Loucy (cell line): ENCODE data around the gene CDC42BPB.

ENCODE experiments used
- H2AFZ ChIP-seq: fragments of 200-600 bp; sonication (generic); 2 replicates; pipeline ENCODE4 v1.6.0; 2016; ENCODE audit warnings: antibody characterized with exemption, mild to moderate bottlenecking, low read length, moderate library complexity
- H3F3A ChIP-seq: fragments of 200-600 bp; 2 replicates; pipeline ENCODE4 v1.6.0; 2016; ENCODE audit warnings: antibody characterized with exemption, low read depth, mild to moderate bottlenecking
- H3K27me3 ChIP-seq: fragments of 200-600 bp; sonication (generic); 2 replicates; pipeline ENCODE4 v1.6.1; 2014; ENCODE audit warnings: low read length, mild to moderate bottlenecking; ENCODE audit not compliant: insufficient read depth, poor library complexity, severe bottlenecking
- H3K36me3 ChIP-seq: fragments of 200-600 bp; sonication (generic); 2 replicates; pipeline ENCODE4 v1.6.1; 2016; ENCODE audit warnings: low read length; ENCODE audit not compliant: insufficient read depth
- H3K4me1 ChIP-seq: fragments of 200-600 bp; sonication (generic); 2 replicates; pipeline ENCODE4 v1.5.1; 2014; ENCODE audit warnings: low read length, mild to moderate bottlenecking; ENCODE audit not compliant: insufficient read depth, poor library complexity, severe bottlenecking
- H3K4me2 ChIP-seq: fragments of 200-600 bp; sonication (generic); 2 replicates; pipeline ENCODE4 v1.6.0; 2014; ENCODE audit warnings: antibody characterized with exemption, low read length, low read depth, mild to moderate bottlenecking; ENCODE audit not compliant: poor library complexity, severe bottlenecking
- H3K4me3 ChIP-seq: fragments of 200-600 bp; sonication (generic); 2 replicates; pipeline ENCODE4 v1.5.1; 2014; ENCODE audit warnings: low read length, mild to moderate bottlenecking, mixed read lengths; ENCODE audit not compliant: poor library complexity, severe bottlenecking
- H3K79me2 ChIP-seq: fragments of 200-600 bp; sonication (generic); 2 replicates; pipeline ENCODE4 v1.6.1; 2014; ENCODE audit warnings: low read length; ENCODE audit not compliant: insufficient read depth
- H3K9ac ChIP-seq: fragments of 200-600 bp; sonication (generic); 2 replicates; pipeline ENCODE4 v1.6.0; 2014; ENCODE audit warnings: mild to moderate bottlenecking, low read depth, low read length, moderate library complexity; ENCODE audit not compliant: poor library complexity, severe bottlenecking
- H3K9me2 ChIP-seq: fragments of 200-600 bp; sonication (generic); replicated peaks from 2 replicates; pipeline ENCODE4 v1.6.1; 2016; ENCODE audit warnings: low read depth, low read length, mixed read lengths
- H3K9me3 ChIP-seq: fragments of 200-600 bp; sonication (generic); 2 replicates; pipeline ENCODE4 v1.6.1; 2014; ENCODE audit warnings: mild to moderate bottlenecking, antibody characterized with exemption, low read length, low read depth; ENCODE audit not compliant: insufficient read depth
- H4K20me1 ChIP-seq: fragments of 200-600 bp; sonication (generic); 2 replicates; pipeline ENCODE4 v1.6.0; 2014; ENCODE audit warnings: antibody characterized with exemption, low read length, mild to moderate bottlenecking; ENCODE audit not compliant: insufficient read depth, poor library complexity, severe bottlenecking
- CTCF ChIP-seq: fragments of 200-600 bp; sonication (generic); conservative IDR thresholded peaks from 2 replicates; pipeline ENCODE4 v1.5.1; 2014; ENCODE audit warnings: mild to moderate bottlenecking, antibody characterized with exemption, low read length
- EZH2phosphoT487 ChIP-seq: fragments of 200-600 bp; IDR thresholded peaks from 2 replicates; pipeline ENCODE4 v1.6.1; 2018; ENCODE audit warnings: antibody characterized with exemption, mild to moderate bottlenecking, moderate library complexity, borderline replicate concordance

The CDC42BPB gene

GRCh38 chr14:102962111-102962627 lies 95.2 kb downstream of the CDC42BPB start:
- no peak for TF ChIP-seq CTCF
- no peaks in the 10 kb centered on the region for H3K36me3 ChIP-seq
- no peaks in the 10 kb centered on the region for H3K27me3 ChIP-seq
- no peak overlapping the region for H3K9ac ChIP-seq
- no peaks in the 10 kb centered on the region for H3K4me1 ChIP-seq
- no peaks in the 10 kb centered on the region for H4K20me1 ChIP-seq
- H3K4me2 ChIP-seq: no peak overlapping the region
- H3K9me2 ChIP-seq: no peaks in the 10 kb centered on the region
- H3K9me3 ChIP-seq: no peaks in the 10 kb centered on the region
- H3F3A ChIP-seq: no peaks in the 10 kb centered on the region
- H2AFZ ChIP-seq: no peak overlapping the region
- no peak overlapping the region for H3K4me3 ChIP-seq
- H3K79me2 ChIP-seq: no peaks in the 10 kb centered on the region

GRCh38 chr14:102958461-102958860 lies 98.9 kb downstream of the CDC42BPB start:
- TF ChIP-seq EZH2phosphoT487 (no peak), CTCF (no peak)
- Histone ChIP-seq H3K4me3 (no peak overlapping the region), H3K36me3 (no peaks in the 10 kb centered on the region), H3K9me2 (no peaks in the 10 kb centered on the region), H2AFZ (no peak overlapping the region), H3F3A (no peaks in the 10 kb centered on the region), H3K4me1 (no peaks in the 10 kb centered on the region), H3K79me2 (no peaks in the 10 kb centered on the region), H4K20me1 (no peaks in the 10 kb centered on the region), H3K9me3 (no peaks in the 10 kb centered on the region), H3K27me3 (no peaks in the 10 kb centered on the region), H3K9ac (no peak overlapping the region), H3K4me2 (no peak overlapping the region)

- no peaks in the 10 kb centered on the region for H3K79me2 ChIP-seq
- no peak overlapping the region for H3K9ac ChIP-seq
- no peaks in the 10 kb centered on the region for H3K9me2 ChIP-seq
- no peaks in the 10 kb centered on the region for H3K4me1 ChIP-seq
- H3K9me3 ChIP-seq: no peaks in the 10 kb centered on the region
- no peak overlapping the region for H2AFZ ChIP-seq
- no peak overlapping the region for H3K4me3 ChIP-seq
- H3F3A ChIP-seq: no peaks in the 10 kb centered on the region
- H4K20me1 ChIP-seq: no peaks in the 10 kb centered on the region
- TF ChIP-seq EZH2phosphoT487 (no peak), CTCF (no peak)
- H3K4me2 ChIP-seq: no peak overlapping the region
- no peaks in the 10 kb centered on the region for H3K36me3 ChIP-seq
- no peaks in the 10 kb centered on the region for H3K27me3 ChIP-seq
Observed at GRCh38 chr14:102957222-102957621, 100.1 kb downstream of the CDC42BPB start.
